ENCODE data around the gene HSPA12B. TPM values are rescaled to one million over a fixed set of nuclear protein-coding genes. Genes with fewer than 3 reads are reported as not detected.

Gene HSPA12B
- total RNA-seq, 2 donors from 2014 or later, result 11.2 to 13.4 TPM

- H3K9me3 ChIP-seq, result no peaks in the 10 kb centered on the region
- H3K36me3 ChIP-seq, result peaks cover 2% of the 10 kb centered on the region
- peak within 1 kb of the TSS; percentile 98 to 99 for H3K27ac ChIP-seq
- H3K27me3 ChIP-seq, result no peaks in the 10 kb centered on the region
- peak within 1 kb of the TSS; percentile 73 to 81 for H3K4me3 ChIP-seq
- peak; percentile 97 for DNase-seq (ENCODE audit: low spot score)
- TF ChIP-seq, protein P1, sequence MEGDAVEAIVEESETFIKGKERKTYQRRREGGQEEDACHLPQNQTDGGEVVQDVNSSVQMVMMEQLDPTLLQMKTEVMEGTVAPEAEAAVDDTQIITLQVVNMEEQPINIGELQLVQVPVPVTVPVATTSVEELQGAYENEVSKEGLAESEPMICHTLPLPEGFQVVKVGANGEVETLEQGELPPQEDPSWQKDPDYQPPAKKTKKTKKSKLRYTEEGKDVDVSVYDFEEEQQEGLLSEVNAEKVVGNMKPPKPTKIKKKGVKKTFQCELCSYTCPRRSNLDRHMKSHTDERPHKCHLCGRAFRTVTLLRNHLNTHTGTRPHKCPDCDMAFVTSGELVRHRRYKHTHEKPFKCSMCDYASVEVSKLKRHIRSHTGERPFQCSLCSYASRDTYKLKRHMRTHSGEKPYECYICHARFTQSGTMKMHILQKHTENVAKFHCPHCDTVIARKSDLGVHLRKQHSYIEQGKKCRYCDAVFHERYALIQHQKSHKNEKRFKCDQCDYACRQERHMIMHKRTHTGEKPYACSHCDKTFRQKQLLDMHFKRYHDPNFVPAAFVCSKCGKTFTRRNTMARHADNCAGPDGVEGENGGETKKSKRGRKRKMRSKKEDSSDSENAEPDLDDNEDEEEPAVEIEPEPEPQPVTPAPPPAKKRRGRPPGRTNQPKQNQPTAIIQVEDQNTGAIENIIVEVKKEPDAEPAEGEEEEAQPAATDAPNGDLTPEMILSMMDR (IDR thresholded peaks at IDR 0.05), result peak; percentile 24 to 53
- peaks cover 0 to 40% of the 10 kb centered on the region in 2 donors for H3K4me1 ChIP-seq
These were observed 63.3 kb downstream of the HSPA12B start, which contains the start of gene CDC25B for GRCh38 chr20:3795511-3796468. Gene CDC25B, plus strand, starts transcription at chr20:3796310. Its CDS starts 222 bp downstream, at chr20:3796532.

DNA sequence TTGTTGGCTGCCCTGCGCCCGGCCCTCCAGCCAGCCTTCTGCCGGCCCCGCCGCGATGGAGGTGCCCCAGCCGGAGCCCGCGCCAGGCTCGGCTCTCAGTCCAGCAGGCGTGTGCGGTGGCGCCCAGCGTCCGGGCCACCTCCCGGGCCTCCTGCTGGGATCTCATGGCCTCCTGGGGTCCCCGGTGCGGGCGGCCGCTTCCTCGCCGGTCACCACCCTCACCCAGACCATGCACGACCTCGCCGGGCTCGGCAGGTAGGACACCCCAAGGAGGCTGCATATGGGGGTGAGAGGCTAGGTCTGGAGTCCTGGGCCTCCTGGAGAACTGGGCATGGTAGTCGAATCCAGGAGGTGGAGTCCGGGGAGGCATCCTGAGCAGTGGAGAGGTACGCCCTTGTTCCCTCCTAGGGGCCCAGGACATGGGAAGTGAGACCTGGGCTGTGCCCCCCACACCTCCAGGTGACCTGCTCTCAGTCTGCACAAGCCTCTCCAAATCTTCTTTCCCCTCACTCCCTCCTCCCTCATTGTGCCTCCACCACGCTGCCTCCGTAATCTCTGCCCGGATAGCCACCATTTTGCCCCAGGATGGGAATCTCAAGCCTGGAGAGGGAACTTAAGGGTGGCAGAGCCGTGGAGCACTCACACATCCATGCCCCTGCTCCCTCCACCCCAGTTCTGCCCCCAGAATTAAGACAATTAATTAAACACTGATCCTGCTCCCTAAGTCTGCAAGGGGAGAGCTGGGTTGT is 64.2 kb downstream of the HSPA12B start:
- no peaks in the 10 kb centered on the region for H3K27me3 ChIP-seq
- no peaks in the 10 kb centered on the region for H3K9me3 ChIP-seq
- H3K27ac ChIP-seq, result peak overlapping the region; percentile 98 to 99
- H3K36me3 ChIP-seq, result peaks cover 10% of the 10 kb centered on the region
- H3K4me1 ChIP-seq, result peaks cover 0 to 40% of the 10 kb centered on the region in 2 donors
- H3K4me3 ChIP-seq, result peak overlapping the region; percentile 73 to 81
- DNase-seq (ENCODE audit: low spot score), result no peak
- TF ChIP-seq, protein P1 (IDR thresholded peaks at IDR 0.05), result no peak

DNA sequence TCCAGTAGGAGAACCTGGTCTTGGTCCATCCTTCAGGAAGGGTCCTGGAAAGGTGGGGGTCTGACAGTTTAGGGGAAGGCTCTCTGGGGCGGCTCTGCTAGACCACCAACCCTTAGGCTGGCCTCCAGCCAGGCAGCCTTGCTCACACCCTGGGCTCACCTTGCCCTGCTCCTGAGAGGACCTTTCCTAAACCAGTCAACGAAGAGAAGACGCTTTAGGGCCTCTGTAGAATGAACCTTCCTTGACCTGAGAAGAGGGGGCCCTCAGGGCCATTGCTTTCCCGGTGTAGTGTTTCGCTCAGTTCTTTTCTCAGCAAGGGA is 64.7 kb downstream of the HSPA12B start:
- Histone ChIP-seq H3K36me3 (peaks cover 16% of the 10 kb centered on the region), H3K9me3 (no peaks in the 10 kb centered on the region), H3K4me1 (peaks cover 0 to 40% of the 10 kb centered on the region in 2 donors), H3K27me3 (no peaks in the 10 kb centered on the region), H3K27ac (no peak overlapping the region), H3K4me3 (peak overlapping the region in 1 of 2 donors; percentile 73)
- DNase-seq (ENCODE audit: low spot score), result no peak
- TF ChIP-seq, protein P1 (IDR thresholded peaks at IDR 0.05), result no peak

DNA sequence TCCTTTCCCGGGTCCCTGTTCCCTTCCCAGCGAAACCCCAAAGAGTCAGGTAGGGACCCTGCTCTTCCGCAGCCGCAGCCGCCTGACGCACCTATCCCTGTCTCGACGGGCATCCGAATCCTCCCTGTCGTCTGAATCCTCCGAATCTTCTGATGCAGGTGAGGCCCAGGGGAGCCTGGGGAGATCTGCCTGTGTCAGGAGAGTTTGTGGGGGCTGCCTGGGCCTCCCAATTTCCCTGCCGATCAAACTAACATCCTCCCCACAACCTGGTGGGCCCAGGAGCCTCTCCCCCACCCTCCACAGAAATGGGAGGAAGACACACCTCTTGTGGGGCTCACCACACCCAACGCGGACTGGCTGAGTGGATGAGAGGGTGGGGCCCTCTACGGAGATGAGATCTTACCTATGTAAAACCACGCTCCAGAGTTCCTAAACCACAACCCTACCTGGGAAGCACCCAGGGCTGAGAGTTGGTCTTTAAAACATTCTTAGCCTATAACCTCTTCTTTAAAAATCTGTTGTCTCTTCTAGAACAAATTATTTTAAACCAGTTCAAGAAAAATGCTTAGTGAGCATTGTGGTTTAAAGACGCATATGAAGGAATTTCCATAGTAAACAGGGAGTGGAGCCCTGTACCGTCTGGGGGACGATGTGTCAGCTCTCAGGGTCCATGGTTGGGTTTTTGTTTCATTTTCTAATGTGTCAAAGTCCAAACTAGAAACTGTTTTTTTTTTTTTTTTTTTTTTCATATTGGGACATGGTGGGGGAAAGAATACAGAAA is 65.3 kb downstream of the HSPA12B start:
- H3K27me3 ChIP-seq, result no peaks in the 10 kb centered on the region
- H3K4me3 ChIP-seq, result peak overlapping the region in 1 of 2 donors; percentile 73
- no peak overlapping the region for H3K27ac ChIP-seq
- peaks cover 0 to 40% of the 10 kb centered on the region in 2 donors for H3K4me1 ChIP-seq
- peaks cover 20% of the 10 kb centered on the region for H3K36me3 ChIP-seq
- H3K9me3 ChIP-seq, result no peaks in the 10 kb centered on the region
- no peak for DNase-seq (ENCODE audit: low spot score)
- TF ChIP-seq, protein P1 (IDR thresholded peaks at IDR 0.05), result no peak

DNA sequence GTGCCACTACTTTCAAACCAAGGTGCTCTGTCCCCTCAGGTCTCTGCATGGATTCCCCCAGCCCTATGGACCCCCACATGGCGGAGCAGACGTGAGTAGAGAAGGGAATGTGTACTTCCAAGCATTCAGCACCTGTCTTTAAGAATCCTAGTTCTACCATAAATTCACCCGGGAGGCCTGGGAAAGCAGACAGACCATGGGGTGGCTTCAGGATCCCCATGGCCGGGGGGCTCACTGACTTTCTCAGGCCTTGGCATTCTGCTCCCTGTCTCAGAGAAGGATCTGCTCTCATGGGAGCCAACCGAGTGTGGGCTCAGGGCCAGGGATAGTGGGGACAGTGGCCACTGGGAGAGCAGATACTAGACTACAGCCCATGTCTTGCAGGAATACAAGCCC is 65.9 kb downstream of the HSPA12B start:
- no peak overlapping the region for H3K27ac ChIP-seq
- TF ChIP-seq, protein P1 (IDR thresholded peaks at IDR 0.05), result no peak
- peaks cover 0 to 40% of the 10 kb centered on the region in 2 donors for H3K4me1 ChIP-seq
- DNase-seq (ENCODE audit: low spot score), result no peak
- H3K4me3 ChIP-seq, result no peak overlapping the region
- peaks cover 26% of the 10 kb centered on the region for H3K36me3 ChIP-seq
- H3K9me3 ChIP-seq, result no peaks in the 10 kb centered on the region
- H3K27me3 ChIP-seq, result no peaks in the 10 kb centered on the region
